Stimulated activated CD8-positive, alpha-beta memory T cell treated with anti-CD3 and anti-CD28 coated beads, Interleukin-12 subunit alpha, Interleukin-12 subunit beta, amount 100 ng/mL, for 1 hour (primary cell): ENCODE measurements around the gene HIP1R.
"Not testable (repeated sequence)": the region's sequence is repeated elsewhere in the genome, so short reads cannot be mapped to it uniquely, and the experiment has no call there.

Experiments
- DNase-seq: peaks from one replicate; pipeline ENCODE4 v3.0.0-alpha.2; 2020; ENCODE audit warnings: low read depth

The HIP1R gene

DNA sequence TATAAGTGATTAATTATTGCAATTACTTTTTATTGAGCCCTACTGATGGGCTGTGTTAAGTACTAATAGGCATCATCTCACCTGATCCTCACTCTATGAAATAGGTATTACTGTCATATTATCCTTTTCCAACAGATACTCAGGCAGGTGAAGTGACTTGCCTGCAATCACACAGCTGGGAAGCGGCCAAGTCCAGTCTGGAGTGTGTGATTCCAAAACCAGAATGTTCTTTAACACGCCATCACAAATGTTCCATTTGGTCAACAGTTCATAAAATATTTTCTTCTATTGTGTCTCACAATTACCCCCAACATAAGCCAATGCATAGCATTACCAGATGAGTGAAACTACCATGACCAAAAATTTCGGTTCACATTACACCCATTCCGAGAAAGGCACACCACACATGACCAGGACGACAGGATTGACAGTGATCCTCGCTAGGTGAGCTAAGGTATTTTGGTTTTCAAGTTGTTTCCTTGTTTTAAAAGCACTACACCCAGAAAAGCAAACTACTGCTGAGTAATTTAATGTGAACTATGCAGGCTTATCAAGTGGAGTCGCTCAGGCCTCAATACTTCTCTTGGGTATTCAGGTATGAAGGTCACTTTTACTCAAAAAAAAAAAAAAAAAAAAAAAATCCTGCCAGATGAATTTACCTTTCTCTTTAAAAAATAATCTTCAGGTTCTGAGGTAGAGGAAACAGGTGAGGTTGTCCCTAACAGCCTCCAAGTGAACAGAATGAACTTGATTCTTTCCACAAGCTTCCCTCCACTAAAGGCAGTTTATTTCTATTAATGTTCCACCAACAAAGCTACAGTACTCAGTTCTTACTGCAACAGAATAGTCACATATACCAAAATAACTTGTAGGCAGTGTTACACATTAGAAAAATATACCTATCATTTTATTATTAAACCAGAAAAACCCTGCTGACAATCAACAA, 58.2 kb downstream of the HIP1R start:
- DNase-seq = no peak

DNA sequence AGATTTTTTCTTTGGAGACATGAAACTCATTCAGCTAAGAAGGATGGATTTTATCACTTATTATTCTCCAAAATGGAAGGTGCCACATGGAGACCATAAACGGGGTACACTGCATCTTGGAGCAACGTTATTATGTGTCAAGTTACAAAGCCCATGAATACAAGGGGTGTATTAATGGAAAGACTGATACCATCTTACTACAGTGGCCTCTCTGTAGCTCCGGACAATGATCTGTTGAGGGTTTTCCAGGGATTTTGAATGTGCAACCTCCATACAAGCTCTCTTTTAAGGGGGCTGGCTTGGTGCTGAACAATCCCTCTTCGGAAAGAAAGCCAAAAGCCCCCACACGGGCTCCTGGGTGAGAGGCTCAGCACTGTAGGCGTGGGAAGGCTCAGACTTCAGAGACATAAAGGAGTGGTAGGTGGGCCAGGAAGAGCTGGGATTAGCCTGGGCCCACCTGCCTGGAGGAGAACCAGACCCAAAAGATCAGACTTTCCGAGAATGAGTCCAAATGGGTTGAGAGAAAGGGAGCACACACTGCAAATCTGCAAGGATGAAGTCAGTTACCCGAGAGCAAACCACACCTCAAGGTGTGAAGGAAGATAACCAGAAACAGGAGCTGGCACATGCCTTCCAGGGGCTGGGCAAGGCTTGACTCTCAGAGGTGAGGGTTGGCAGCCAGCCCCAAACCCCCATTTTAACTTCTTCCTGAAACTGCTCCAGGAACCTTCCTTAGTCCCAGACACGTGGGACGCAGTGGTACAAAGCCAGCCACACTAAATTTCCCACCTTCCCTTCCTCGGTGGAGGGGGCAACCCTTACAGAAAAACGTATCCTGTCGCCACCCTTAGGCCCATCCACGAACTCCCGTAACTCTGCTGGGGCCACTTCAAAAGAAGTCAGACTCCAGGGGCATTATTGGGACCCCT, 59.2 kb downstream of the HIP1R start:
- no peak for DNase-seq

DNA sequence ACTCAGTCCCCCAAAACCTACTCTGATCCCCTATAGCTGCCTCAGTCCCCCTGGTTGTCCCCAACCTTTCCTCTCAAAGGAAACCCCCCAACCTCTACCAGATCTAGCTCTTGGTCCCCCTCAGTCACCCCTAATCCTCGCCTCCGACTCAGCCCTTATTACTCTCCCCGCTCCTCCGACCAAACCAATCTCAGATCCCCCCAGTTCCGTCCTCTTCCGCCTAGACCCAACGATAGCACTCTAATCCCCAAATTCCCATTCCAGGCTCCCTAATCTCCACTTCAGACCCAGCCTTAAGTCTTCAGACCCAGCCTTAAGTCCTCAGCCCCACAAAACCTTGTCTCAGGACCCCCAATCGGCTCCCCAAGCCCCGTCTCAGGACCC, 60.1 kb downstream of the HIP1R start:
- DNase-seq = no peak

DNA sequence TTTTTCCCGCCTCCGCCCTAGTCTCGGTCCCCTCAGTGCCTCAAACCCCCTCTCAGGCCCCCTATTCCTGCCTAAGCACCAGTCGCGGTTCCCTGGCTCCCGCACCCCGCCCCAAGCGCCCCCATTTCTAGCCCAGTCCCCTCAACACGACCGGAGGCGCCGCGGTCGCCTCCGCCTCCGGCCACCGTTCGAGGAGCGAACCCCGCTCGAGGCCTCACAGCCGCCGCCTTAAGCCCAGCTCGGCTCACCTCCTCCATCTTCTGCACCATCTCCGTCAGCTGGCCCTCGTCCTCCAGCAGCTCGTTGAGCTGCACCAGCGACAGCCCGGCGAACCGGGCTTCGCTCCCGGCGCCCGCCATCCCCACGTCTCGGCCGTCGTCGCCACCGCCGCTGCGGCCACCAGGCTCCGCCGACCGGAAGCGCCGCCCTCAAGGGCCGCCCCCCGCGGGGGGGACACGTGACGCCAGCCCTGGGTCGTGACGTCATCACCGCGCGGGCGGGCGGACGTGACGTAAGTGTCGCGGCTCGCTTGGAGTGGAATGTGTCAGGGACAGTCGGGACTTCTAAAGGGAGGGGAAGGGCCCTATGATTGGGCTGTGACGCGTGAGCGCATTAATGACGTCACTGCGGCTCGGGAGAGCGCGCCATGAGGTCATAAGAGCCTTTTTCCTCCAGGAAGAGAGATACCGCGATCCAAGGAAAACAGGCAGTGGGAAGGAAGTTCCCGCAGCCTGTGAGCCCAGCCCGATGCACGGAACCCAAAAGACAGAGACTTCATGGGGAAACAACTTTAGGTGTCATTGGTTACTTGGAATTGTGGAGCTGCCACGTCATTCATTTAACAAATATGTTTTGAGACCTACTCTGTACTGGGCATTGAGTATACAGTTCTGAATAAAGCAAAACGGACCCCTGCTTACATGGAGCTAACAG, 60.7 kb downstream of the HIP1R start, which contains the start of gene VPS37B:
Gene VPS37B, minus strand, starts transcription at position 421 of the 933 bp plus-strand sequence. Its CDS starts 62 bp downstream, at position 359.
- peak; percentile 80 for DNase-seq

DNA sequence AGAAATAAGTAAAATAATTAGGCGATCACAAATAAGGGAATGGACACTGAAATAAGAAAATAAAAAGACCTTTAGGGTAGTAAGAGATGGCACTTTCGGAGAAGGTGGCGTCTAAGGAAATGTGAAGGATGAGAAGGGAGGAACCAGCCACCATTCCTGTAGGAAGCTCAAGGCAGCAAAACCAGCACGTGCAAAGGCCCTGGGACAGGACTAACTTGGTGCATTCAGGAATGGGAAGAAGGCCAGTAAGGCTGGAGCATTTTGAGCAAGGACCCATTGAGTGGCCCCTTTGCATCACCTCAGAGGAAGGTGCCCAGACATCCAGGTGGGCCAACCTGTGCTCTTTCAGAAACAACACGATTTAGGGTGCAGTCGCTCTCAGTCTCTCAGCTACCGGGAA, 61.4 kb downstream of the HIP1R start:
- DNase-seq = no peak

DNA sequence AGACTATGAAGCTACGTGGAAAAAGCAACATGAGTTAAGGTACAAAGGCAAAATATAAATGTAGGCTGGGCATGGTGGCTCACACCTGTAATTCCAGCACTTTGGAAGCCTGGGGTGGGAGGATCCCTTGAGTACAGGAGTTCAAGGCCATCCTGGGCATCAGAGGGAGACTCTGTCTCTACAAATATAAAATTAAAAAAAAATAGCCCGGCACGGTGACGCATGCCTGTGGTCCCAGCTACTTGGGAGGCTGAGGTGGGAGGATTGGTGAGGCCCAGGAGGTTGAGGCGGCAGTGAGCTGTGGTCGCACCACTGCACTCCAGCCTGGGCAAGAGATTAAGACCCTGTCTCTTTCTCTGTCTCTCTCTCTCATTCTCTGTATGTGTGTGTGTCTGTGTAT, 64.6 kb downstream of the HIP1R start:
- DNase-seq = no peak

DNA sequence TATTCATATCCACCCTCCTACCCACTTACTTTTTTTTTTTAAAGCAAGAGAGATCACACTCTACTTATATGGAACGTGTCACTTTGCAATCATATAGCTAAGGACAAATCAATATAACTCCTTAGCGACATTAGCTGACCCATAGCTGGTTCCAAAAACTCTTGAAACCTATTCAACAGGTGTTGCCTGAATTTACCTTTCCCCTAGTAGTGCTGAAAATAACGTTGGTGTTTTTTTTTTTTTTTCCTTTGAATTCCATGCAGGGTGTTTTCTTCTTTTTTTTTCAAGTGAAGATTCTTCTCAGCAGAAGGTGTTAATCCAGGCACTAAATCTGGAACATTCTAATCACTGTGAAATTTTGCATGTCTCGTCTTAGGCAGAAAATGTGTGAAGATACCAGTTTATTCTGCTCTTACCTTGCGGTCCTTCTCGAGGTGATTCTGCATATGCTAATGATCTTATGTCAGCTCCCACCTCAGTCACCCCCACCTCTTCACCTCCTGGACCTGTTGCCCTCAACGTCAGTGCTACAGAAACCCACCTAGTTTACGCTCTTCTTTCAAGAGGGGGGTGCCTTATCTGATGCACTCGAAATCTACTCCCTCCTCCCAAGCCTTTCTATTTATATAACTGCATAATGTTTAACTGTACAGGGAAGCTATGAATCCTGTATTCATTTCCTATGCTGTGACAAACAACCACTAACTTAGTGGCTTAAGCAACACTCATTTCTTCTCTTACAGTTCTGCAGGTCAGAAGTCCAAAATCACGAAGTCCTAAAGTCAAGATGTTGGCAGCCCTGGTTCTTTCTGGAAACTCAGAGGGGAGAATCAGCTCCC, 67.8 kb downstream of the HIP1R start:
- no peak for DNase-seq

DNA sequence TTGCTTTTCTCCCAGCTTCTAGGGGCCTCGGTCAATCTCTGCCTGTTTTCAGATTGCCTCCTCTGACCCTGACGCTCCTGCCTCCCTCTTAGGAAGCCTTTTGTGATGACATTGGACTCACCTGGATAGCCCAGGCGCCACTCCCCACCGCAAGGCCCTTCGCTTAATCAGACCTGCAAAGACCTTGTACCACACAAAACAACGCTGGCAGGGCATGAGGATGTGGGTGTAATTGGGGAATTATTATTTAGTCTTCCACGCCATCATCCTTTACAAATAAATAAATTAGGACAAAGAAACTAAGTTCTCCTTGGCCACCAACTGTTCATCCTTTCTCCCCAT, 68.4 kb downstream of the HIP1R start:
- no peak for DNase-seq

DNA sequence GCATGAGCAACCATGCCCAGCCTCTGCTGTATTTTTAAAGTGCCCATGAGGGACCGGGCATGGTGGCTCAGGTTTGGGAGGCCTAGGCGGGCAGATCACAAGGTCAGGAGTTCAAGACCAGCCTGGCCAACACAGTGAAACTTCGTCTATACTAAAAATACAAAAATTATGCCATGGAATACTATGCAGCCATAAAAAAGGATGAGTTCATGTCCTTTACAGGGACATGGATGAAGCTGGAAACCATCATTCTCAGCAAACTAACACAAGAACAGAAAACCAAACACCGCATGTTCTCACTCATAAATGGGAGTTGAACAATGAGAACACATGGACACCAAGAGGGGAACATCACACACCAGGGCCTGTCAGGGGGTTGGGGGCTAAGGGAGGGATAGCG, 70.0 kb downstream of the HIP1R start:
- DNase-seq = not testable (repeated sequence)

DNA sequence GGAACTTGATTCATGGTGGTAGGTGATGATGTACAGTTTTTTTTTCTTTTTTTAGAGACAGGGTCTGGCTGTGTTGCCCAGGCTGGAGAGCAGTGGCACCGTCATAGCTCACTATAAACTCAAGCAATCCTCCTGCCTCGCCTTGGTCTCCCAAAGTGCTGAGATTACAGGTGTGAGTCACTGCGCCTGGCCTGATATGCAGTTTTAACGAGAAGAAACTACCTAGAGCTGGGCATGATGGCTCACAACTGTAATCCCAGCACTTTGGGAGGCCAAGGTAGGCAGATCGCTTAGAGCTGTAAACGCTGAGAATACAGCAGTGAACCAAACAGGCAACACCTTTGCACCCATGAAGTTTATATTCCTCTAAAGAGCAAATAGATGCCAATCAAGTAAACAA, 73.7 kb downstream of the HIP1R start:
- DNase-seq = no peak

DNA sequence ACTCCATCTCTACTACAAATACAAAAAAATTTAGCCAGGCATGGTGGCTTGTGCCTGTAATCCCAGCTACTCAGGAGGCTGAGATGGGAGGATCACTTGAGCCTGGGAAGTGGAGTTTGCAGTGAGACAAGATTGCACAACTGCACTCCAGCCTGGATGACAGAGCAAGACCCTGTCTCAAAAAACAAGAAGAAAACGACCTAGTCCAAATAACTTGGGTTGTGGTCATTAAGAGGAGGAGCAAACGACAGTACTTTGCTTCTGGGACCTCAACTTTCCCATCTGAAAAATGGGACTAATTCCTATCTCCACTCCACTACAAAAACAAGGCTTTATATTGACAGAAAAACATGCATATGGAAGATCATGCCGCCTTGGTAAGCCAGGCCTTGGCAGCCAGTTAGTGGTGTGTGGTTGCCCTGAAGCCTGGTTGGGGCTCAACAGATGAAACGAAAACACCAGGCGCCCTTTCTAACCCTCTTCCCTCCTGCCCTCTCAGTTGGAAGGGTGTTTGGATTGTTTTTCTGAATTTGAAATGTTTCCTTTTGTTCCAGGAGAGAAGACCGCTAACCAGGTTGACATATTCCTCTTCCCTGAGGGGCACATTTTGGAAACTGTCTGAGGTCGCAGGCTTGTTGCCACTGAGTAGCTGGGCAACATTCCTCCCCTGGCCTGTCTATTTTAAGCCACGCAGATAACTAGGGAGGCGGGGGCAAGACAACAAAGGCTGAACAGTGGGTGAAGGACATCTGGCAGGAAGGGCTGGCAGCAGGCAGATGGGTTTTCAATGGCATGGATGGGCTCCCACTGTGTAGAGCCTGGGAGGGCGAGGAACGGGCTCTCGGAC, 74.4 kb downstream of the HIP1R start:
- no peak for DNase-seq
